Panc1 (cell line): ENCODE measurements around the gene SRCIN1.

ENCODE experiments used
- POLR2AphosphoS5 ChIP-seq: IDR thresholded peaks from 2 replicates; pipeline ENCODE4 v1.6.1; 2012; ENCODE audit warnings: mild to moderate bottlenecking, low read depth, low read length, moderate library complexity
- REST ChIP-seq, 2 experiments: IDR thresholded peaks; 2 replicates each; pipeline ENCODE4 v1.6.1; 2011 to 2012; ENCODE audit warnings: low read depth in 2 of 2, control low read depth in 1 of 2, low read length in 1 of 2, mild to moderate bottlenecking in 1 of 2, moderate library complexity in 1 of 2; ENCODE audit not compliant: insufficient read depth in 1 of 2
- TF ChIP-seq, protein P1 (sequence below): fragments of 450-650 bp; IDR thresholded peaks from 2 replicates; pipeline ENCODE4 v1.5.1; 2017; ENCODE audit warnings: mild to moderate bottlenecking

- TF ChIP-seq, protein P1, sequence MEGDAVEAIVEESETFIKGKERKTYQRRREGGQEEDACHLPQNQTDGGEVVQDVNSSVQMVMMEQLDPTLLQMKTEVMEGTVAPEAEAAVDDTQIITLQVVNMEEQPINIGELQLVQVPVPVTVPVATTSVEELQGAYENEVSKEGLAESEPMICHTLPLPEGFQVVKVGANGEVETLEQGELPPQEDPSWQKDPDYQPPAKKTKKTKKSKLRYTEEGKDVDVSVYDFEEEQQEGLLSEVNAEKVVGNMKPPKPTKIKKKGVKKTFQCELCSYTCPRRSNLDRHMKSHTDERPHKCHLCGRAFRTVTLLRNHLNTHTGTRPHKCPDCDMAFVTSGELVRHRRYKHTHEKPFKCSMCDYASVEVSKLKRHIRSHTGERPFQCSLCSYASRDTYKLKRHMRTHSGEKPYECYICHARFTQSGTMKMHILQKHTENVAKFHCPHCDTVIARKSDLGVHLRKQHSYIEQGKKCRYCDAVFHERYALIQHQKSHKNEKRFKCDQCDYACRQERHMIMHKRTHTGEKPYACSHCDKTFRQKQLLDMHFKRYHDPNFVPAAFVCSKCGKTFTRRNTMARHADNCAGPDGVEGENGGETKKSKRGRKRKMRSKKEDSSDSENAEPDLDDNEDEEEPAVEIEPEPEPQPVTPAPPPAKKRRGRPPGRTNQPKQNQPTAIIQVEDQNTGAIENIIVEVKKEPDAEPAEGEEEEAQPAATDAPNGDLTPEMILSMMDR, result no peak
- TF ChIP-seq POLR2AphosphoS5 (no peak), REST (IDR thresholded peaks at IDR 0.05; ENCODE audit: insufficient read depth in 1 of 2, low read depth in 2 of 2, low read length in 1 of 2) (no peak)
Measured at GRCh38 chr17:38653230-38653629, 47.5 kb upstream of the SRCIN1 start.
